ENCODE measurements around the gene USP38. TPM values are rescaled to one million over a fixed set of nuclear protein-coding genes. Genes with fewer than 3 reads are reported as not detected.
"Not testable (repeated sequence)": the region's sequence is repeated elsewhere in the genome, so short reads cannot be mapped to it uniquely, and the experiment has no call there.

The USP38 gene
- total RNA-seq, 1 donor from 2014 or later: 27.7 TPM

DNA sequence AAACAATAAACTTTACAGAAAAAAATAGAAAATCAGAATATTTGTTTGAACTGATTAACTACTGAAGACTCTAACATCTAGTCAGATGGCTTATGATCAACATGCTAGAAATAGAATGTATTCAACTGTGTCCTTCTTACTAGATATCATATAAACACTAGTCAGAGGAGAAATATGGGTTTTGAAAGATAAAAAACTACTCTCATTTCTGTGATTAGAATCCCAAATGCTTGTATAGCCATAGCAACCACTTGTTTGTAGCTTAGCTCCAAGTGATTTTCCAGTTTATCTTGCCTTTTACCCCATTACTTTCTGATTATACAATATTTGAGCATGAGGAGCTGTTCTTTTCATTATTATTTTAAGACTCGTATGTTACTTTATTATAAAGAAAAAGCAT, 31.2 kb downstream of the USP38 start:
- Histone ChIP-seq H3K36me3 (ENCODE audit: control insufficient read depth, insufficient read depth, low read length) (no peaks in the 10 kb centered on the region), H3K27me3 (ENCODE audit: control insufficient read depth, insufficient read depth, low read length) (no peaks in the 10 kb centered on the region), H3K4me3 (ENCODE audit: low read depth, low read length) (no peak overlapping the region)
- TF ChIP-seq, protein P1, sequence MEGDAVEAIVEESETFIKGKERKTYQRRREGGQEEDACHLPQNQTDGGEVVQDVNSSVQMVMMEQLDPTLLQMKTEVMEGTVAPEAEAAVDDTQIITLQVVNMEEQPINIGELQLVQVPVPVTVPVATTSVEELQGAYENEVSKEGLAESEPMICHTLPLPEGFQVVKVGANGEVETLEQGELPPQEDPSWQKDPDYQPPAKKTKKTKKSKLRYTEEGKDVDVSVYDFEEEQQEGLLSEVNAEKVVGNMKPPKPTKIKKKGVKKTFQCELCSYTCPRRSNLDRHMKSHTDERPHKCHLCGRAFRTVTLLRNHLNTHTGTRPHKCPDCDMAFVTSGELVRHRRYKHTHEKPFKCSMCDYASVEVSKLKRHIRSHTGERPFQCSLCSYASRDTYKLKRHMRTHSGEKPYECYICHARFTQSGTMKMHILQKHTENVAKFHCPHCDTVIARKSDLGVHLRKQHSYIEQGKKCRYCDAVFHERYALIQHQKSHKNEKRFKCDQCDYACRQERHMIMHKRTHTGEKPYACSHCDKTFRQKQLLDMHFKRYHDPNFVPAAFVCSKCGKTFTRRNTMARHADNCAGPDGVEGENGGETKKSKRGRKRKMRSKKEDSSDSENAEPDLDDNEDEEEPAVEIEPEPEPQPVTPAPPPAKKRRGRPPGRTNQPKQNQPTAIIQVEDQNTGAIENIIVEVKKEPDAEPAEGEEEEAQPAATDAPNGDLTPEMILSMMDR (IDR thresholded peaks at IDR 0.05; ENCODE audit: insufficient read depth, low read length, poor library complexity, severe bottlenecking): no peak
- no peak for DNase-seq (ENCODE audit: low read depth)

DNA sequence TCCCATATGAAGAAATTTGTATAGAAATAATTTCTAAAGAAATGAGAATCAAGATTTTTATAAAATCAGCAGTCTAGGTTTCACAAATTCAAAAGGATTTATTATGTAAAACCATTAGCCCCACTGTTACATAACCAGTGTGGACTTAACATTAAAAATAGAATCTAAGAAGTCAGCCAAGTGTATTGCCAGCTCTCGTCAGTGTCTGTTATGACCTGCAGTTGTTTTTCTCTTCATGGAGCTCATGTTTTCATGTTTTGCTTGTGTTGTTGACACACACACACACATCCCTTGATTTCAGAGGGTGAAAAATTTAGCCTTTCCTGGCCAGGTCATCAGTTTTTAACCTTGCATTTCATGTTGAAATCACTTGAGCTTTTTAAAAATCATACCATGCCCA, 39.5 kb downstream of the USP38 start:
- TF ChIP-seq, protein P1 (IDR thresholded peaks at IDR 0.05; ENCODE audit: insufficient read depth, low read length, poor library complexity, severe bottlenecking): no peak
- Histone ChIP-seq H3K27me3 (ENCODE audit: control insufficient read depth, insufficient read depth, low read length) (no peaks in the 10 kb centered on the region), H3K36me3 (ENCODE audit: control insufficient read depth, insufficient read depth, low read length) (no peaks in the 10 kb centered on the region), H3K4me3 (ENCODE audit: low read depth, low read length) (no peak overlapping the region)
- no peak for DNase-seq (ENCODE audit: low read depth)

DNA sequence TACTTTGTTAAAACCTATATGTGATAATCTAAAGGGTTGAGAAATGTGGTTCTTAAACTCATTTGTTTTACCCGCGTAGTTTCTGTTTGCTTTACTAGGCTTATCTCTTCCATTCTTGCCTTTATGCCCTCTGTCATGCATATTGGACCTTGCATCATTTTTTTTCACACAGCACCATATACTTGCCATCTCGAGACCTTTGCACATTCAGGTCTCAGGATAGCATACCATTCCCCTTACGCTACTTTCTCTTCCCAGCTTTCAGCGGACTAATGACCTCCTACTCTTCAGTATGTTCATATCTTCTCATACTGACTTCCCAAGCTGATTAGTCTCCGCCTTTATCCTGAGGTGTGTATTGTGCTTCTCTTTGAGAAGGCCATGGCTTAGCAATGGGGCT, 40.5 kb downstream of the USP38 start:
- Histone ChIP-seq H3K4me3 (ENCODE audit: low read depth, low read length) (no peak overlapping the region), H3K27me3 (ENCODE audit: control insufficient read depth, insufficient read depth, low read length) (no peaks in the 10 kb centered on the region), H3K36me3 (ENCODE audit: control insufficient read depth, insufficient read depth, low read length) (no peaks in the 10 kb centered on the region)
- TF ChIP-seq, protein P1 (IDR thresholded peaks at IDR 0.05; ENCODE audit: insufficient read depth, low read length, poor library complexity, severe bottlenecking): no peak
- DNase-seq (ENCODE audit: low read depth): no peak

DNA sequence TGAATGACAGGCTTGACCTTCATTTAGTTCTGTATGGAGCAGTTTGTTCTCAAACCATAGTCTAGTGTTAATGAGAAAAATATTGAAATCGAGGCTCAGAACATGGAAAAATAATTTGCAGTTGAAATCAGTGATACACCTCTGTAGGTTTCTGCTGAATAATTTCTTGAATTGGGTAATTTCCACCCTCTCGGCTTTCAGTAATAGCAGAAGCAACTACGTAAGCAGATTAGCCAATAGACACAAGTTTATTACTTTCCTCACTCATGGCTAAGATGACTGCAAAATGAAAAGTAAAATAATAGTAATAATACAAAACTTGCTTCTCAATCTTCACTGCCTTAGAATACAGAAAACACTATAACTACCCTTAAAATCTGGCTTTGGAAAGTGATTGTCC, 46.0 kb downstream of the USP38 start:
- no peaks in the 10 kb centered on the region for H3K27me3 ChIP-seq (ENCODE audit: control insufficient read depth, insufficient read depth, low read length)
- no peaks in the 10 kb centered on the region for H3K36me3 ChIP-seq (ENCODE audit: control insufficient read depth, insufficient read depth, low read length)
- H3K4me3 ChIP-seq (ENCODE audit: low read depth, low read length): no peak overlapping the region
- TF ChIP-seq, protein P1 (IDR thresholded peaks at IDR 0.05; ENCODE audit: insufficient read depth, low read length, poor library complexity, severe bottlenecking): no peak
- no peak for DNase-seq (ENCODE audit: low read depth)

DNA sequence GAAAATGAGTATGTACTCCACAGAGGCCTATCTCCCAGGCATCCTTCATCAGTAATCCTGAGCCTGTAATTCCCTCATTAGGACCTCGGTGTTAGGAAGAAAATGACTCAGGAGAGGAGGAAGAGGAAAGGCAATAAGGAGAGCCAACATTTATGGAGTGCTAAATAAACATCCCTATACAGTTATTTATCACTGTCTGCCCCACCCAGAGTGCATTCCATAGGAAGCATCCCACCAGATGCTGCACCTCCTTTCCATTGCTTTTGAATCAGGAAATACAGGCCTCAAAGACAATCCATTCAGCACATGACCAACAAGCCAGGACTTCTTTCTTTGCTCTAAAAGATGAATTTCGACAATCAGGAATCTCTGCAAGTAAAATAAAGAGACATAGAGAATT, 47.6 kb downstream of the USP38 start:
- TF ChIP-seq, protein P1 (IDR thresholded peaks at IDR 0.05; ENCODE audit: insufficient read depth, low read length, poor library complexity, severe bottlenecking): no peak
- no peak for DNase-seq (ENCODE audit: low read depth)
- Histone ChIP-seq H3K27me3 (ENCODE audit: control insufficient read depth, insufficient read depth, low read length) (no peaks in the 10 kb centered on the region), H3K4me3 (ENCODE audit: low read depth, low read length) (no peak overlapping the region), H3K36me3 (ENCODE audit: control insufficient read depth, insufficient read depth, low read length) (no peaks in the 10 kb centered on the region)

DNA sequence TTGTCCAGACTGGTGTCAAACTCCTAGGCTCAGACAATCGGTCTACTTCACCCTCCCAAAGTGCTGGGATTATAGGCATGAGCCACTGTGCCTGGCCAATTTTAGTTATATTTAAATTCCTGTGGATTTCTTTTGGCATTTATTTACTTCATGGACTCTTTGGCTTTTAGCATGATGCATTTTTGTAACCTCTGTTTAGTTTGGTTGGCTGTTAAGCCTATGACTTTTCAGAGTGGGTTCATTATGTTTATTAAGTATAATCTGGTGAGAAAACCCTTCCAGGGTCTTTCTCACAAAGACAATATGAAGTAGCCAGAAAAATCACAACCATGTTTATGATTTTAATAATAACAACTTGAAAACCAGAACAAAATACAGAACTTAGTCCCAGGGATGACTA, 49.4 kb downstream of the USP38 start:
- no peak for DNase-seq (ENCODE audit: low read depth)
- TF ChIP-seq, protein P1 (IDR thresholded peaks at IDR 0.05; ENCODE audit: insufficient read depth, low read length, poor library complexity, severe bottlenecking): no peak

DNA sequence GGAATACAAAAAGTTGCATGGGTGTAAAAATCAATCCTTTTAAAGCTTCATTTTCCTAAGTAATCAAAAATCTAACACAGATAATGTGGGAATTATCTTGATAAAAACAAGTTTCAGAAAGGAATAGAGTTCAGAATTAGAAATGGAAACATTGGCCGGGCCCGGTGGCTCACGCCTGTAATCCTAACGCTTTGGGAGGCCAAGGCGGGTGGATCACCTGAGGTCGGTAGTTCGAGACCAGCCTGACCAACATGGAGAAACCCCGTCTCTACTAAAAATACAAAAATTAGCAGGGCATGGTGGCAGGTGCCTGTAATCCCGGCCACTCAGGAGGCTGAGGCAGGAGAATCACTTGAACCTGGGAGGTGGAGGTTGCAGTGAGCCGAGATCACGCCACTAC, 52.5 kb downstream of the USP38 start:
- not testable (repeated sequence) for H3K27me3 ChIP-seq (ENCODE audit: control insufficient read depth, insufficient read depth, low read length); H3K4me3 ChIP-seq (ENCODE audit: low read depth, low read length); H3K36me3 ChIP-seq (ENCODE audit: control insufficient read depth, insufficient read depth, low read length); DNase-seq (ENCODE audit: low read depth)

More for the DNA sequence above, 49.4 kb downstream of the USP38 start:
- Histone ChIP-seq H3K36me3 (ENCODE audit: control insufficient read depth, insufficient read depth, low read length) (no peaks in the 10 kb centered on the region), H3K4me3 (ENCODE audit: low read depth, low read length) (no peak overlapping the region), H3K27me3 (ENCODE audit: control insufficient read depth, insufficient read depth, low read length) (no peaks in the 10 kb centered on the region)

Data from kidney epithelial cell (primary cell).